Spleen (tissue), 11 donors: ENCODE data around the gene LRRC8B. TPM values are rescaled to one million over a fixed set of nuclear protein-coding genes. Genes with fewer than 3 reads are reported as not detected.

Experiments
- DNase-seq: peaks from one replicate; pipeline ENCODE4 v3.0.0-alpha.2; 2020
- H3K27ac ChIP-seq, 8 donors: fragments of 200-600 bp; sonication (generic) in 7 of 8; 1 replicate in 4 of 8; 2 replicates in 4 of 8; pipeline versions ENCODE4 v1.5.0 to v1.8.0; 2016 to 2021; ENCODE audit warnings: inconsistent platforms in 4 of 8, mild to moderate bottlenecking in 4 of 8, moderate library complexity in 1 of 8
- H3K27me3 ChIP-seq, 7 donors: fragments of 200-600 bp; sonication (generic) in 6 of 7; replicated peaks in 1 of 7; 1 replicate in 4 of 7; 2 replicates in 3 of 7; pipeline versions ENCODE4 v1.5.0 to v1.8.0; 2016 to 2021; ENCODE audit warnings: inconsistent platforms in 3 of 7, mild to moderate bottlenecking in 1 of 7
- H3K36me3 ChIP-seq, 6 donors: fragments of 200-600 bp; sonication (generic) in 5 of 6; 1 replicate in 4 of 6; 2 replicates in 2 of 6; pipeline versions ENCODE4 v1.5.0 to v1.8.0; 2016 to 2021; ENCODE audit warnings: inconsistent platforms in 2 of 6
- H3K4me1 ChIP-seq, 6 donors: fragments of 200-600 bp; sonication (generic) in 5 of 6; 1 replicate in 3 of 6; 2 replicates in 3 of 6; pipeline versions ENCODE4 v1.5.0 to v1.8.0; 2016 to 2021; ENCODE audit warnings: inconsistent platforms in 3 of 6
- H3K4me3 ChIP-seq, 8 donors: fragments of 200-600 bp; sonication (generic) in 7 of 8; 1 replicate in 4 of 8; 2 replicates in 4 of 8; pipeline versions ENCODE4 v1.5.0 to v1.8.0; 2016 to 2021; ENCODE audit warnings: inconsistent platforms in 4 of 8, mild to moderate bottlenecking in 4 of 8, moderate library complexity in 2 of 8
- H3K9me3 ChIP-seq, 8 donors: fragments of 200-600 bp; sonication (generic) in 7 of 8; 1 replicate in 4 of 8; 2 replicates in 4 of 8; pipeline versions ENCODE4 v1.5.0 to v1.8.0; 2016 to 2021; ENCODE audit warnings: inconsistent platforms in 4 of 8
- CTCF ChIP-seq, 11 experiments: fragments of 200-600 bp in 7 of 11; fragments of 450-650 bp in 4 of 11; sonication (generic) in 4 of 11; IDR thresholded peaks in 8 of 11; conservative IDR thresholded peaks in 3 of 11; 1 replicate in 7 of 11; 2 replicates in 4 of 11; pipeline versions ENCODE4 v1.4.0 to v1.8.0; 2016 to 2021; ENCODE audit warnings: antibody characterized with exemption in 11 of 11, inconsistent platforms in 4 of 11, mild to moderate bottlenecking in 1 of 11
- POLR2A ChIP-seq, 3 donors: fragments of 450-650 bp; IDR thresholded peaks; one replicate each; pipeline ENCODE4 v1.5.1; 2017; ENCODE audit warnings: antibody characterized with exemption in 3 of 3, mild to moderate bottlenecking in 1 of 3
- POLR2AphosphoS5 ChIP-seq, 3 donors: sonication (generic); formaldehyde crosslinking; IDR thresholded peaks; one replicate each; pipeline ENCODE4 v1.5.1; 2017; ENCODE audit warnings: antibody characterized with exemption in 3 of 3
- WGBS, 5 donors: extraction: QIAGEN DNeasy Blood & Tissue Kit in 3 of 5; methylation state at CpG; one replicate each; pipeline versions ENCODE4 v1.1.5 to v1.1.7; 2013 to 2018; 5-methylcytosine and 5-hydroxymethylcytosine counted together
- intact Hi-C: fragments of 100-400 bp; cut with DNase I; formaldehyde crosslinking; loops from one replicate; pipeline ENCODE4 v1.15.0; 2023; ENCODE audit warnings: low total_unique reads
- polyA plus RNA-seq, 3 donors: library from polyadenylated mRNA; stranded (reverse); fragments of 200-250 nt; gene quantifications; one replicate each; pipeline ENCODE4 v1.2.1, GENCODE V29; 2013
- total RNA-seq, 7 donors: library from RNA; depleted of rRNA in 3 of 7; stranded (reverse); fragments of >200 nt in 3 of 7; fragmentation: NEBNext Ultra II Directional in 4 of 7; extraction: Animal tissue kit (Norgen Biotek cat#: 25700) in 4 of 7; gene quantifications; one replicate each; pipeline versions ENCODE4 v1.1.0 to v1.2.1, GENCODE V29; 2016 to 2021
- donor health status: healthy with polysubstance abuse.
- donor health status: DM: no; HTN: no; CAD: no; lungs with moderate emphysema.
- donor health status: DM: no; HTN: no; CAD: no.
- donor health status: Bipolar disorder and iron deficiency.
- donor health status: healthy.
- donor health status: DM: no; HTN: no; CAD: no.
- donor health status: DM: yes; HTN: yes; CAD: no.

LRRC8B gene
- total and polyA plus RNA-seq, 10 donors = 1.7 to 22.5 (median 13.1) TPM

GRCh38 chr1:89552471-89553081, 27.9 kb downstream of the LRRC8B start:
- no peak for DNase-seq
- peak overlapping the region in 2 of 8 donors; percentile 24 to 49 for H3K4me3 ChIP-seq
- 6 to 18% (median 11%) methylated on average over 2 of the region's 2 CpGs for WGBS, 5 donors
- no peaks in the 10 kb centered on the region for H3K9me3 ChIP-seq
- peaks cover 0 to 7% (median 0%) of the 10 kb centered on the region in 6 donors for H3K36me3 ChIP-seq
- intact Hi-C loops = no loop called here
- H3K27ac ChIP-seq = peak overlapping the region; percentile 6 to 76 (median 72)
- H3K27me3 ChIP-seq = no peaks in the 10 kb centered on the region
- H3K4me1 ChIP-seq = peaks cover 10 to 70% (median 21%) of the 10 kb centered on the region in 6 donors
- no peak for TF ChIP-seq CTCF (IDR thresholded peaks at IDR 0.05 in 8 of 11, conservative IDR thresholded peaks at IDR 0.05 in 3 of 11)
- TF ChIP-seq POLR2A (IDR thresholded peaks at IDR 0.05) = no peak
- TF ChIP-seq POLR2AphosphoS5 (IDR thresholded peaks at IDR 0.05) = no peak

GRCh38 chr1:89553157-89553556, 28.5 kb downstream of the LRRC8B start:
- intact Hi-C loops = no loop called here
- Histone ChIP-seq H3K4me3 (peak overlapping the region in 1 of 8 donors; percentile 24), H3K36me3 (peaks cover 0 to 7% (median 0%) of the 10 kb centered on the region in 6 donors), H3K9me3 (no peaks in the 10 kb centered on the region), H3K27ac (peak overlapping the region; percentile 6 to 76 (median 72)), H3K4me1 (peaks cover 10 to 70% (median 20%) of the 10 kb centered on the region in 6 donors), H3K27me3 (no peaks in the 10 kb centered on the region)
- WGBS, 5 donors = 70 to 95% (median 76%) methylated on average over 1 of the region's 1 CpG
- TF ChIP-seq CTCF (IDR thresholded peaks at IDR 0.05 in 8 of 11, conservative IDR thresholded peaks at IDR 0.05 in 3 of 11) (no peak), POLR2AphosphoS5 (IDR thresholded peaks at IDR 0.05) (no peak)
- no peak for DNase-seq

DNA sequence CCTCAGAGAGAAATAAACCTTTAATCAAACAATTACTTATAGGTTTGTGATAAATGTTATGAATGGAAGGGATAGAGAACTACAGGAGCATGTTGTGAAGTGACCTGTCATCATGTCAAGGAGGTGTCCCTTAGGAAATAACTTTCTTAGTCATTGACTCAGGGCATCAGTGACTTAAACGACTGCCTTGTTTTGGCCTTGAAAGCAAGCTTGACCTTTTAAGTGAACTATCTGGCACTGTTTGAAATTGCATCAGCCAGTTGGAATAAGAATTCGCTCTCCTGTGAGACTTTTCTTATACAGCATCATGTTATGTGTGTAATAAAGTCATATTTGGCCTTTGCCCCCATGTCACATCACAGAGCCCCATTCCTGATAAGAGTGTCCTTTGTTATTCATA, 30.9 kb downstream of the LRRC8B start:
- Histone ChIP-seq H3K4me3 (no peak overlapping the region), H3K9me3 (no peaks in the 10 kb centered on the region), H3K27ac (peak overlapping the region in 1 of 8 donors; percentile 69), H3K36me3 (peaks cover 0 to 9% (median 0%) of the 10 kb centered on the region in 6 donors), H3K4me1 (peaks cover 10 to 61% (median 18%) of the 10 kb centered on the region in 6 donors), H3K27me3 (no peaks in the 10 kb centered on the region)
- WGBS, 5 donors = 54 to 81% (median 74%) methylated on average over 2 of the region's 2 CpGs
- no peak for TF ChIP-seq POLR2AphosphoS5 (IDR thresholded peaks at IDR 0.05)
- TF ChIP-seq POLR2A (IDR thresholded peaks at IDR 0.05) = no peak
- no peak for TF ChIP-seq CTCF (IDR thresholded peaks at IDR 0.05 in 8 of 11, conservative IDR thresholded peaks at IDR 0.05 in 3 of 11)
- DNase-seq = no peak
- intact Hi-C loops = no loop called here

DNA sequence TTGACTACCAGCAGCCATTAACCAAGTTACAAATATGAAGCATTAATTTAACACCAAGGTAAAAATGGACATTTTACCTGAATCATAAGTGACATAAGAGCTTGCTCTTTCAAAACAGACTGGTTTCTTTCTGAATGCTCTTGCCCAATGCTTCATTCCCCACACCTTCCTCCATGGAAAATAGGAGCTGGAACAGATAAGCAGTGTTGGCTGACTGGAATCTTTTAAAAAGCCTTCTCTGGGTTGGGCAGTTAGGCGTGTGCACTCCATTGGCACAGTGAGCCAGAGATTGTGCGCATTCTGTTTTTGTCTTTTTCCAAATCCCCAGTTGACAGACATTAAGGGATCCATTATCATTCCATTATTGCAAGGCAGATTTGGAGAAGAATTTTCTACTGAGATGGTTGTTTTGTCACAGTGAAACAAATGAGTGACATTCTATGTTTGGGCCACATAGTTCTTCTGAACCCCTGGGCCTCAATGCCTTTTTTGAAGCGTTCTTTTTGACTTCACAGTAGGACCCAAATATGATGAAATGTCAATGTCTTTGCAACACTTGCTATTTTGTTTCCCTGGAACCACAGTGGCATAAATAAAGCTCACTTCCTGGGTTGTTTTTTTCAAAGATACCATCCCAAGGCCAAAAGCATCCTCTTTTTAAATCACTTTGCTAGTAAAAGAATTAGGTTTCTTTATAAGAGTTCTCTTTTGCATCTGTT, 32.3 kb downstream of the LRRC8B start:
- intact Hi-C loops = no loop called here
- Histone ChIP-seq H3K36me3 (peaks cover 0 to 9% (median 0%) of the 10 kb centered on the region in 6 donors), H3K27me3 (no peaks in the 10 kb centered on the region), H3K4me3 (no peak overlapping the region), H3K27ac (peak overlapping the region in 2 of 8 donors; percentile 49 to 69), H3K4me1 (peaks cover 10 to 57% (median 17%) of the 10 kb centered on the region in 6 donors), H3K9me3 (no peaks in the 10 kb centered on the region)
- TF ChIP-seq POLR2A (IDR thresholded peaks at IDR 0.05) (no peak), CTCF (IDR thresholded peaks at IDR 0.05 in 8 of 11, conservative IDR thresholded peaks at IDR 0.05 in 3 of 11) (no peak)
- WGBS, 5 donors = 75 to 92% (median 86%) methylated on average over 3 of the region's 3 CpGs
- DNase-seq = no peak
